Activated T-helper 1 cell treated with Interleukin-2 at 50 U/mL for 16 hours (primary cell): ENCODE measurements around the gene MYH7B.

Experiments
- DNase-seq: peaks from one replicate; pipeline ENCODE4 v3.0.0-alpha.2; 2020; ENCODE audit warnings: low read depth

MYH7B gene

GRCh38 chr20:34945315-34946077 lies 10.2 kb upstream of the MYH7B start:
- no peak for DNase-seq

- DNase-seq, result no peak
Measured at GRCh38 chr20:34946661-34947060, 9.0 kb upstream of the MYH7B start.

GRCh38 chr20:34947336-34947735 lies 8.3 kb upstream of the MYH7B start:
- DNase-seq, result no peak

- DNase-seq, result no peak
Measured at GRCh38 chr20:34948030-34948429, 7.6 kb upstream of the MYH7B start.

- no peak for DNase-seq
Measured at GRCh38 chr20:34949120-34949519, 6.5 kb upstream of the MYH7B start.

- DNase-seq, result no peak
Measured at GRCh38 chr20:34951252-34951651, 4.4 kb upstream of the MYH7B start.

- DNase-seq, result no peak
Measured at GRCh38 chr20:34951652-34952051, 4.0 kb upstream of the MYH7B start.

- DNase-seq, result no peak
Measured at GRCh38 chr20:34952671-34953070, 3.0 kb upstream of the MYH7B start.

GRCh38 chr20:34953960-34954359 lies 1.7 kb upstream of the MYH7B start:
- no peak for DNase-seq

GRCh38 chr20:34954904-34955230 lies 801 bp upstream of the MYH7B start:
- no peak for DNase-seq

GRCh38 chr20:34956041-34956458 lies 382 bp downstream of the MYH7B start:
- DNase-seq, result no peak

GRCh38 chr20:34956751-34957472 lies 1.2 kb downstream of the MYH7B start:
- no peak for DNase-seq

GRCh38 chr20:34964486-34964885 lies 8.8 kb downstream of the MYH7B start:
- no peak for DNase-seq

GRCh38 chr20:34965051-34965450 lies 9.4 kb downstream of the MYH7B start:
- no peak for DNase-seq

GRCh38 chr20:34967421-34967820 lies 11.8 kb downstream of the MYH7B start:
- no peak for DNase-seq

GRCh38 chr20:34968042-34968775 lies 12.5 kb downstream of the MYH7B start:
- no peak for DNase-seq

GRCh38 chr20:34970193-34970840 lies 14.6 kb downstream of the MYH7B start:
- DNase-seq, result no peak

- DNase-seq, result no peak
Measured at GRCh38 chr20:34970846-34971560, 15.3 kb downstream of the MYH7B start.

- DNase-seq, result no peak
Measured at GRCh38 chr20:34971561-34972235, 16.0 kb downstream of the MYH7B start.

- no peak for DNase-seq
Measured at GRCh38 chr20:34974246-34974645, 18.6 kb downstream of the MYH7B start.

GRCh38 chr20:34976286-34976685 lies 20.6 kb downstream of the MYH7B start:
- DNase-seq, result no peak
